GM21447 (cell line): ENCODE results near the gene FETUB.
"Not testable (repeated sequence)": the region's sequence is repeated elsewhere in the genome, so short reads cannot be mapped to it uniquely, and the experiment has no call there.

ENCODE experiments used
- ATAC-seq: cut with Tn5 transposase; IDR thresholded peaks from one replicate; pipeline ENCODE4 v1.9.1; 2021; ENCODE audit not compliant: unreplicated experiment

FETUB gene

GRCh38 chr3:186633481-186633880 lies 6.7 kb upstream of the FETUB start:
- ATAC-seq = no peak

DNA sequence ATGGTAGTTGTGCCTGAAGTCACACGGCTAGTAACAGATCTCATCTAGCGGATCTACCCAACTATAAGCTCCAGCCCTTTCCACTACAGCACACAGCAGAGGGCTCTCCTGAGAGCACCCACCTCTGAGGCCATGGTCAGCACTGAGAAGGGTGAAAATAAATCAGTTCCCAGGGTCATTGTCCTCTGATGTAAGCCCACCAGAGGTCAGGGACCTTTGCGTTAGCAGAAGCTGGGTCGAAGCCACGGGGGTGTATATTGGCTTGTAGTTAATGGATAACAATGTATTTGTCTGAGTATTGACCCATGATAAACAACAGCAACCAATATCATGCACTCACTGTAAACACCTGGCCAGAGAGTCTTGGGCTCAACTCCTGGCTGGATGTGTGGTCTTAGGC lies 6.0 kb upstream of the FETUB start:
- ATAC-seq = not testable (repeated sequence)

DNA sequence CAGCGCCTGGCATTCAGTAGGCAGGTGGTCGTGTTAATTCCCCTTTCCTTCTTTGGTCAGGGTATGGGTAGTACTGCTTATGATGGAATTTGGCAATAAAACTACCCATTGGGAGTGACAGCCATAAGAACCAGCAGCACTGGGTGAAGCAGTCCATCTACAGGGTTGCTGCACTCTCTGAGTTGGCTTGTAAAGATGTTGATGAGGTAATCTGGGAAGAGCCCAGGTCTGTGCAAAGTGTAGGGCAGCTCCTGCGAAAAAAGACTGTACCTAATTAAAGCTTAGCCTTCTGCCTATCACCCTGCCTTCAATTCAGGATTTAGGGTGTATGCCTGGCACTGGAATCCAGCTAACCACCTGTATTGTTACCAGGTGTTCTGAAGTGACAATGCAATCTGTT lies 4.7 kb upstream of the FETUB start:
- ATAC-seq = no peak

DNA sequence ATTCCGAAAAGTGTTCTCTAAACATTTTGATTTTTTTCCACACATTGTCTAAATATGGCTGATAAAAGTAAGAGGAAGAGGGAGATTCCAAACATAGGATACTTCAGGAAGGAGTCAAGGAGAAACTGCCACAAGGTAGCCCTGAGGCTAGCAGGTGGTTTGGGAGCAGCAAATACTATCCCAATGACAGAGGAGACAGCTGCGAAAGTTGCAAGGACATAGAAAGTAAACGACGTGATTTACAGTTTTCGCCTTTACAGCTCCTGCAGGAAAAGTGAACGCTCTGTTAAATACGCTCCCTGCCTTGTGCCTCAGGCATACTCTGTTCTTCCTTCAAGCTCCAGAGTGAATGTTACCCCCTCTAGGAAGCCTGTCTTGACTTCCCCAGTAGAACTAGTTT lies 3.7 kb upstream of the FETUB start:
- ATAC-seq = no peak

DNA sequence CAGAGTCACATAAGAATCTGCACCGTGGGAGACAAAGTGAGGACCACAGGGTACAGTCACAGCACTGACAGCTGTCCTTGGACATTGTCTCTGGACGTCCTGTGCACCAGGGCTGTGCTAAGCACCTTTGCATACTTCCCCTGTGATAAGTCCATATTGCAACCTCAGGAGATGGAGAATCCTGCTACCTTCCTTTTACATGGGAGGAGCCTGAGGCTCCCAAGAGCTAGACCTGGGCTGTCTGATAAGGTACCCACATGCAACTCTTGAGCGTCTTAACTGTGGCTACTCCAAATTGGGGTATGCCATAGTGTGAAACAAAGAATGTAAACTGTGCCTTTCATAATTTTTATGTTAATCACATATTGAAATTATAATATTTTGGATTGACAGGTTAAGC lies 2.5 kb upstream of the FETUB start:
- no peak for ATAC-seq

DNA sequence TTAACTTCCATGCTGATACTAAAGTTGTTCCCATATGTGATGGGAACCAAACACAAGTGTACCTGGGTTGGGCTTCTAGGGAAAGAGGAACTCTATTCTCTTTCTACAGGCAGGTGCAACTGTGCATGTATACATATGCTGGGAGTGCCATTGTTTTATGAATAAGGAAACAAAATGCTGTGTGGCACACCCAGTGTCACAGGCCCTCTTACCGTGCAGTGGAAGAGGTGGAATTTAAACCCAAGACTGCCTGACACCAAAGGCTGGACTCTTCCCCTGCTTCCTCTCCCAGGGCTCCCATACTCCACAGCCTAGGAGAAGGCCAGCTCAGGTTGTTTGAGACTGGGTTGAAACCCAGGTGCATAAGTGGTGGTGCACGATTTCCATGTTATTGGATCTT lies 1.9 kb upstream of the FETUB start:
- ATAC-seq = no peak

DNA sequence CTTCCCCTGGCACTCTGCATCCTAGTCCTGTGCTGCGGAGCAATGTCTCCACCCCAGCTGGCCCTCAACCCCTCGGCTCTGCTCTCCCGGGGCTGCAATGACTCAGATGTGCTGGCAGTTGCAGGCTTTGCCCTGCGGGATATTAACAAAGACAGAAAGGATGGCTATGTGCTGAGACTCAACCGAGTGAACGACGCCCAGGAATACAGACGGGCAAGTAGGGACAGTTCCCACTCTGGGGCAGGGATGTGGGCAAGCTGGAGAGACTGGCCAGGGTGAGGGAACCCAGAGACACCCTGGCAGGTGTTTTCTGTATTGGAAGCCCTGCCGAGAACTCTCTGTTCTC lies 247 bp downstream of the FETUB start:
- ATAC-seq = no peak

DNA sequence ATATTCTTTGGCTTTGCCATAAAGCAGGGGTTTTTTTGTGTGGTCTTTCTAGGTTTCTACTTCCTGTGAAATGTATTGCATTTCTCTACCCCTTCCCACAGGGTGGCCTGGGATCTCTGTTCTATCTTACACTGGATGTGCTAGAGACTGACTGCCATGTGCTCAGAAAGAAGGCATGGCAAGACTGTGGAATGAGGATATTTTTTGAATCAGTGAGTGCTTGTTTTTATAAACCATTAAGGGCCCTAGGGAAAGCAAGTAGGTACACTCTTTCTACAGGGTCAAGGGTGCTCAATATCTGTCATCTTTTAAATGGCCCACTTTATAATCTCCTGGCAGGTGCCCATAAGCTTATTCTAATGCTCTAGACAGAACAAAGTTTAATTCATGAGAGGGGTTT lies 730 bp downstream of the FETUB start:
- no peak for ATAC-seq

DNA sequence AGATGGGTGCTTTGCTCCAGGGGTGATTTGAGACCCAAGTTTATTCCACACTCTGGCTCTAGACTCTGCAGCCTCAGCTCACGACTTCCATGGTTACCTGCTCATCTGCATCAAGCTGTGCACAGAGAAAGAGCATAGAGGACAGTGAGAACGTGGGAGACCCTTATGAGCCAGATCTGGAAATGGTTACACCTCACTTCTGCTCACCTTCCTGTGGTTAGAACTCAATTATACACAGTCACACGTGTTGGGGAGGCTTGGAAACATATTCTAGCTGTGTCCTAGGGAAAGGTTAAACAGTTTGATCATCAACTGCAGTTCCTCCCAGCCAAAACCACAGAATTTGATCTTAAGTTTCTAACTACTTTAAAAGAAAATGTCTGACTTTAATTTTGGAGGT lies 1.8 kb downstream of the FETUB start:
- no peak for ATAC-seq

DNA sequence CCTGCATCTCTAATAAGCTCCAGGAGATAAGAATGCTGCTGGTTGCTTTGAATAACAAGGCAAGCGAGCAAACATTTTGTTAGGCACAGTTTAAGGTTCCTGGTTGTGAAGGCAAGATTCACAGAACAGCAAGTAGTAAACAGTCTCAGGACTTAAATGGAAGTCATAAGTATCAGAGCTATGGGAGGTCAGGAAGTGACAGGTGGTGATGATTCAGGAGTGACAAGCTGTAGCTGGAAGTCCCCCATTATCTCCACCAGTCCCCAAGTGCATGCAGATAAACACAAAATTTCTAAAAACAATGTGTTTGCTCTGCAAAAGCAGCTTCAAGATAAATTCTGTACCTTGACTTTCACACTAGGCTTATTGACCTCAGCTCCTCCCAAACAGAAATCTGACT lies 3.3 kb downstream of the FETUB start:
- no peak for ATAC-seq

DNA sequence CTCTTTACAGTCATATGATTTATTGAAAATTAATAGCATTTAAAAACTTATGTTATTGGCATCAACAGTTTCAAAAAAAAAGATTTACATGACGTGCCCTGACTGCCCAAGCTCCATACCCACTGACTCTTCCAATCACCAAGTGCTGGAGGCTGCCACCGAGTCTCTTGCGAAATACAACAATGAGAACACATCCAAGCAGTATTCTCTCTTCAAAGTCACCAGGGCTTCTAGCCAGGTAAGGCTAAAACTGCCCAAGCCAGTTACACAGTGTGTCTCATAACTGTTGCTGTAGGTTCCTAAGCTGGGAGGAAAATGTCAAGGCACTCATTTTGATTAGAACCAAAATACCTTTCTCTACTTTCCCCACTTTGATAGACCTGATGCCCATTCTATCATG lies 4.5 kb downstream of the FETUB start:
- no peak for ATAC-seq

GRCh38 chr3:186646106-186646505 lies 5.9 kb downstream of the FETUB start:
- no peak for ATAC-seq

DNA sequence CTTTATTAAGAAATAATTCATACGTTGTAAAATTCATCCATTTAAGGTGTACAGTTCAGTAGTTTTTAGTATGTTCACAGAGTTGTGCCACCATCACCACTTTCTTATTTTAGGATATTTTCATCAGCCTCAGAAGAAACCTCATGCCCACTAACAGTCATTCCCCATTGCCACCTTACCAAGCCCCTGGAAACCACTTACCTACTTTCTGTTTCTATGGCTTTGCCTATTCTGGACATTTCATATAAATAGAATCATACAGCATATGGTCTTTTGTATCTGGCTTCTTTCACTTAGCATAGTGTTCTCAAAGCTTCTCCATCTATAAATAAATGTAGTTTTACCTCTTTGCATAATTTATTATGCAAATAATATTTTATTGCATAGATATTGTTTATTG lies 6.6 kb downstream of the FETUB start:
- ATAC-seq = no peak

GRCh38 chr3:186648851-186649250 lies 8.7 kb downstream of the FETUB start:
- no peak for ATAC-seq

DNA sequence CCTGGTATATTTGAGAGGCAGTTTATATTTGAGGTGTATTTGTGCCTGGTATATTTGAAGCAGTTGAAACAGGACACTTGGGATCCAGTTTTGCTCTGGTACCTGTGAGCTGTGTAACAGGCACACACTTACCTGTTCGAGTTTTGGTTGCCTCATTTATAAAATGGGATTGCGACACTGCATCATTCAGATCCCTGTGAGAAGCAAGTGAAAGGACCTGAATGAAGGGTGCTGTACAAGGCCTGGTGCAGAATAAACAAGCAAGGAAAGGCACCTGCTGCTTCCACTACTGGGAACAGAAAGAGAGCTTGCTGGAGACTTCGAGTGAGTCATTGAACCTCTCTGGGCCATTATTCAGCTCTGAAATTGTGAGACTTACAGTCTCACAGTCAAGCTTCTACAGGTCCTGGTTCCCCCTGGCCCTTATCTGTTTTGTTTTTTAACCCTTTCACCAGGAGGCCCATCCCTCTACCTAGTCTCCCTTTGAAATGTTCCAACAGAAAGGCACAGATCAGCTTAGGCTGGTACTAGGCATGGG lies 11.5 kb downstream of the FETUB start:
- no peak for ATAC-seq

GRCh38 chr3:186653080-186653707 lies 13.0 kb downstream of the FETUB start:
- ATAC-seq = peak; percentile 96

- no peak for ATAC-seq
These were observed 13.8 kb downstream of the FETUB start for GRCh38 chr3:186653984-186654383.

- no peak for ATAC-seq
These were observed 23.3 kb downstream of the FETUB start for GRCh38 chr3:186663361-186664118.

DNA sequence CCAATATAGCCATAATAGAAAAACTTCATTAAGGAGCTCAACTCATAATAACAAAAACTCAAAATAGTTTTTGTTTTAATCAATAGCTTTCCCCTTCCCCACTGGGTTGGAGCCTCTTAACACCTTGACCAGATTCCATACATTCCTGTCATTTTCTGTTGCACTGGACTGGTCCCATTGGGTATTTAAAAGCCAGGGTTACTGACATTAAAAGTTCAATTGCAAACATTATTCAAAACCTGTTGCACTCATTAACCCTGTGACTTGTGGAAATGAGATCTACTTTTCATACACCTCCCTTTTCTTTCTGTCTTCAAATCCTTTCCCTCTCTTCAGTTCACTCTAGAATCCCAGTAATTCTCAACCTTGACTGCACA lies 23.9 kb downstream of the FETUB start:
- ATAC-seq = no peak

DNA sequence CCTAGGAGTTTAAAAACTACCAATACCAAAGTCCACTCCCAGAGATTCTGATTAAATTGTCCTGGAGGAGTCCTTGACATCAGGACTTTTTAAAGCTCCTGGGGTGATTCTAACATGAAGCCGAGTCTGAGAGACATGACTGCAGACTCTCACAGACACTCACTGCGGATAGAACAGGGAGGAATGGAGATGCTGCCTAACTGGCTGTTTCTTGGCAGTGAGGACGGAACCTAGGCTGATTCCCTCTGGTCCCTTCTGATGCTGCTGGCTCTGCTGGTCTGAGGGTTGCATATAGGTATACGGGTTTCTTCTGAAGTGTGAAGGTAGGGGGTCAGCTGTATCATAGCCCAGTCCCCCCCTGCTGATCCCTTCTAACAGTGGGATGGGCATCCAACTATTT lies 24.3 kb downstream of the FETUB start:
- ATAC-seq = no peak

DNA sequence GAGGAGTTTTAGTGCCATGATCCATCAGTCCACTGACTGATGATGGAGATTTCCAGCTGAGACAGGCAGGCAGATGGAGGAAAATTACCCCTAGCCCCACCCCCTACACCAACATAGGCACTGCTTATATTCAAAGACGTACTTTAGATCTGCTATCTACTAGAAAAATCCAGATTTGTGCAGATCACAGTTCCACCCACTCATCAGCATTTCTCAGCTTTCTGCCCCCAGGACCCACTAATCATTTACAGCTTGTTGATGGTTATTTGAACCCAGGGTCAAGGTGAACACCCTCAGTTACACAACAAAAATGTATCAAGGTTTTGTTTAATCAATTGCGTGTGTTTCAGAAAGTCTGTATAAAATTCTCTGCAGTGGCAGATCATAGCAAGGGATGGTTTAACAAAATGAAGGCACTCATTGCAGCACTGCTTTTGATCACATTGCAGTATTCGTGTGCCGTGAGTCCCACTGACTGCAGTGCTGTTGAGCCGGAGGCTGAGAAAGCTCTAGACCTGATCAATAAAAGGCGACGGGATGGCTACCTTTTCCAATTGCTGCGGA lies 25.5 kb downstream of the FETUB start, which contains the start of gene HRG:
HRG (plus strand) TSS at position 390 of the 564 bp plus-strand sequence; CDS start at position 408, 18 bp downstream.
- ATAC-seq = no peak

- ATAC-seq = no peak
These were observed 28.2 kb downstream of the FETUB start for GRCh38 chr3:186668426-186668825.
